Thyroid gland (tissue), 4 donors: ENCODE results near the gene SNRPD3.

Experiments used
- POLR2A ChIP-seq, 2 donors: fragments of 450-650 bp; IDR thresholded peaks; one replicate each; pipeline ENCODE4 v1.6.1; 2017; ENCODE audit warnings: antibody characterized with exemption in 2 of 2, mild to moderate bottlenecking in 2 of 2, moderate library complexity in 1 of 2
- TF ChIP-seq, protein P1 (sequence below), 6 experiments: fragments of 200-600 bp in 3 of 6; fragments of 450-650 bp in 3 of 6; sonication (generic) in 3 of 6; IDR thresholded peaks; one replicate each; pipeline ENCODE4 v1.5.1; 2016 to 2019; ENCODE audit warnings: antibody characterized with exemption in 6 of 6, mild to moderate bottlenecking in 2 of 6, inconsistent platforms in 1 of 6, moderate library complexity in 1 of 6

DNA sequence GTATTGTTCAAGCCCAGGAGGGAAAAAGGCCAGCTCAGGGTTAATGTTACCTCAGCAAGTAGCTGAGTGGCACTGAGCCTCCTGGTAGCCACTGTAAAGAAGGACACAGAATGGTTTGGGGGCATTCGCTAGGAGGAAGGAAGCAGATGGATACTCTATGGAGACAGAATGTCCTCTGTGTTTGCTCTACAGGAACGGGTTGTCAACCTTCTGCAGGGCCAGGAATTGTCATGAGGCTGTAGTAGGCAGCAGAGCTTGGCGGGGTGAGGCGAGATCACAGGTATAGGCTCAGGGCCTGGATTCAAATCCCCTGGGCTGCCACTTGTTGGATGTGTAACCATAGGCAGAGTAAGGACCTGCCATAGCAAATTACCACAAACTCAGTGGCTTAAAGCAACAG is 40.1 kb downstream of the SNRPD3 start:
- TF ChIP-seq POLR2A (IDR thresholded peaks at IDR 0.05), result no peak
- TF ChIP-seq, protein P1, sequence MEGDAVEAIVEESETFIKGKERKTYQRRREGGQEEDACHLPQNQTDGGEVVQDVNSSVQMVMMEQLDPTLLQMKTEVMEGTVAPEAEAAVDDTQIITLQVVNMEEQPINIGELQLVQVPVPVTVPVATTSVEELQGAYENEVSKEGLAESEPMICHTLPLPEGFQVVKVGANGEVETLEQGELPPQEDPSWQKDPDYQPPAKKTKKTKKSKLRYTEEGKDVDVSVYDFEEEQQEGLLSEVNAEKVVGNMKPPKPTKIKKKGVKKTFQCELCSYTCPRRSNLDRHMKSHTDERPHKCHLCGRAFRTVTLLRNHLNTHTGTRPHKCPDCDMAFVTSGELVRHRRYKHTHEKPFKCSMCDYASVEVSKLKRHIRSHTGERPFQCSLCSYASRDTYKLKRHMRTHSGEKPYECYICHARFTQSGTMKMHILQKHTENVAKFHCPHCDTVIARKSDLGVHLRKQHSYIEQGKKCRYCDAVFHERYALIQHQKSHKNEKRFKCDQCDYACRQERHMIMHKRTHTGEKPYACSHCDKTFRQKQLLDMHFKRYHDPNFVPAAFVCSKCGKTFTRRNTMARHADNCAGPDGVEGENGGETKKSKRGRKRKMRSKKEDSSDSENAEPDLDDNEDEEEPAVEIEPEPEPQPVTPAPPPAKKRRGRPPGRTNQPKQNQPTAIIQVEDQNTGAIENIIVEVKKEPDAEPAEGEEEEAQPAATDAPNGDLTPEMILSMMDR (IDR thresholded peaks at IDR 0.05), result no peak
